HG03196 (cell line): ENCODE results near the gene DCAF8L2.
"Not testable (repeated sequence)": the region's sequence is repeated elsewhere in the genome, so short reads cannot be mapped to it uniquely, and the experiment has no call there.

Experiments
- ATAC-seq: cut with Tn5 transposase; IDR thresholded peaks from one replicate; pipeline ENCODE4 v1.9.1; 2021; ENCODE audit not compliant: unreplicated experiment

The DCAF8L2 gene

GRCh38 chrX:27675493-27675892 is 85.3 kb downstream of the DCAF8L2 start:
- ATAC-seq, result no peak

GRCh38 chrX:27679281-27679680 is 89.1 kb downstream of the DCAF8L2 start:
- no peak for ATAC-seq

- ATAC-seq, result no peak
Measured at GRCh38 chrX:27680726-27681125, 90.6 kb downstream of the DCAF8L2 start.

GRCh38 chrX:27683566-27684208 is 93.5 kb downstream of the DCAF8L2 start:
- not testable (repeated sequence) for ATAC-seq

- no peak for ATAC-seq
Measured at GRCh38 chrX:27694667-27695066, 104.5 kb downstream of the DCAF8L2 start.

GRCh38 chrX:27706526-27706925 is 116.4 kb downstream of the DCAF8L2 start:
- no peak for ATAC-seq

GRCh38 chrX:27715610-27716009 is 125.5 kb downstream of the DCAF8L2 start:
- no peak for ATAC-seq

GRCh38 chrX:27728291-27728690 is 138.1 kb downstream of the DCAF8L2 start:
- ATAC-seq, result no peak

GRCh38 chrX:27731962-27732361 is 141.8 kb downstream of the DCAF8L2 start:
- no peak for ATAC-seq

GRCh38 chrX:27735914-27736313 is 145.8 kb downstream of the DCAF8L2 start:
- no peak for ATAC-seq

- ATAC-seq, result no peak
Measured at GRCh38 chrX:27740933-27741332, 150.8 kb downstream of the DCAF8L2 start.

GRCh38 chrX:27743521-27743920 is 153.4 kb downstream of the DCAF8L2 start:
- not testable (repeated sequence) for ATAC-seq

- ATAC-seq, result no peak
Measured at GRCh38 chrX:27746516-27746915, 156.4 kb downstream of the DCAF8L2 start.

GRCh38 chrX:27750298-27750697 is 160.2 kb downstream of the DCAF8L2 start:
- not testable (repeated sequence) for ATAC-seq

GRCh38 chrX:27751976-27752375 is 161.8 kb downstream of the DCAF8L2 start:
- no peak for ATAC-seq

GRCh38 chrX:27765718-27766117 is 175.6 kb downstream of the DCAF8L2 start:
- ATAC-seq, result no peak

- ATAC-seq, result no peak
Measured at GRCh38 chrX:27767387-27767786, 177.2 kb downstream of the DCAF8L2 start.

GRCh38 chrX:27775984-27776383 is 185.8 kb downstream of the DCAF8L2 start:
- ATAC-seq, result no peak

- ATAC-seq, result no peak
Measured at GRCh38 chrX:27796640-27797257, 206.6 kb downstream of the DCAF8L2 start.

- no peak for ATAC-seq
Measured at GRCh38 chrX:27797575-27797974, 207.4 kb downstream of the DCAF8L2 start.
